ENCODE results near the gene IFNE.
A peak's percentile ranks its signal among the peaks of the same experiment; 100 is the strongest.

IFNE gene

DNA sequence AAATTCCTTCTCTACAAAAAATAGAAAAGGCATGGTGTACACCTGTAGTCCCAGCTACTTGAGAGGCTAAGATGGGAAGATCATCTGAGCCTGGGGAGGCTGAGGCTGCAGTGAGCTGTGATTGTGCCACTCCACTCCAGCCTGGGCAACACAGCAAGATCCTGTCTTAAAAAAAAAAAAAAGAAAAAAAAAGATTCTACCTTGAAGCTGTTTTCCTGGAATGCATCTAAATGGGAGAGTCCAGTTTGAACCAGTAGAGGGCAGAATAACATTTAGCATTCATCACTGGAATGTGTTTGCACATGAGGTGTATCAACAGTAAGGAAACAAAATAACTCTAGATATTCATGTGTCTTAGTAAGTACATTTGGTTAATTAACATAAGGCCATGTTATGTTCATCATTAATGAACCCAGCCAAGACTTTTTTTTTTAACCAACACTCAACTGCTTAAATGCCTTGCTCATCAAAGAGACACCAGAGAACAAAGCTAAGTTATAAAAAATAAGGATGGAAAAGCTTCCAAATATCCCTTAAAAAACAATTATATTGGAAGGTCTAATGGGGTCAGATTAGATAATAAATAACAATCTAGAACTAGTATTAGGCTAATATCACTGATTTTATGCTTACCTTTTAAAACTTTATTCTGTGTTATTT, 16.1 kb downstream of the IFNE start:
- peak; percentile 81; the same call in 2 of the 3 replicates for ATAC-seq
- no peak for TF ChIP-seq ESRRG (CRISPR knock-in tag; IDR thresholded peaks at IDR 0.05)
- TF ChIP-seq TCF4 (CRISPR knock-in tag; IDR thresholded peaks at IDR 0.05; ENCODE audit: borderline replicate concordance): no peak
- no peak for TF ChIP-seq ZNF8 (CRISPR knock-in tag; IDR thresholded peaks at IDR 0.05)
- no peak for TF ChIP-seq BACH2 (CRISPR knock-in tag; IDR thresholded peaks at IDR 0.05; ENCODE audit: borderline replicate concordance)
- no peak for TF ChIP-seq SNAI2 (CRISPR knock-in tag; IDR thresholded peaks at IDR 0.05)
- no peak for TF ChIP-seq ZFP30 (CRISPR knock-in tag; IDR thresholded peaks at IDR 0.05)

DNA sequence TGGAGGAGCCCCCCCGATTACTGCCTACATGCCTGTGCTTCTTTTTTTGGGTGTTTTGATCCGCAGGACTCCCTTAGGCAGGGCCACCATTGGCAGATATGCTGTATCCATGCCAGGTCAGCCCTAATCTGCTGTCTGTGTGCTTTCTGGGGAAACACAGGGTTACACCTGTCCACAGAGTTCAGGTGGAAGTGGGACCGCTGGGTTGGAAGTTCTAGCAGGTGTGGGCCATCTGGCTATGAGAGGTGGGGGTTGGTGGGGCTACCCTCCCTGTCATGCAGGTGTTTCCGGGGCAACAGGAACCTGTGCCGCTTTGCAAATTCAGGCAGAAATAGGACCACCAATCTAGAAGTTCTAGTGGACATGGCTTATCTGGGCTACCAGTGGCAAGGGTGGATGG, 17.0 kb downstream of the IFNE start:
- ATAC-seq: no peak

GRCh38 chr9:21461377-21461776, 20.7 kb downstream of the IFNE start:
- TF ChIP-seq TSHZ2 (CRISPR knock-in tag; IDR thresholded peaks at IDR 0.05) (no peak), TOX (CRISPR knock-in tag; IDR thresholded peaks at IDR 0.05; ENCODE audit: borderline replicate concordance) (no peak), CSDC2 (CRISPR knock-in tag; IDR thresholded peaks at IDR 0.05) (no peak), OSR1 (CRISPR knock-in tag; IDR thresholded peaks at IDR 0.05) (no peak), TCF4 (CRISPR knock-in tag; IDR thresholded peaks at IDR 0.05; ENCODE audit: borderline replicate concordance) (no peak), PPARA (CRISPR knock-in tag; IDR thresholded peaks at IDR 0.05; ENCODE audit: borderline replicate concordance) (no peak)
- TF ChIP-seq, protein P1, sequence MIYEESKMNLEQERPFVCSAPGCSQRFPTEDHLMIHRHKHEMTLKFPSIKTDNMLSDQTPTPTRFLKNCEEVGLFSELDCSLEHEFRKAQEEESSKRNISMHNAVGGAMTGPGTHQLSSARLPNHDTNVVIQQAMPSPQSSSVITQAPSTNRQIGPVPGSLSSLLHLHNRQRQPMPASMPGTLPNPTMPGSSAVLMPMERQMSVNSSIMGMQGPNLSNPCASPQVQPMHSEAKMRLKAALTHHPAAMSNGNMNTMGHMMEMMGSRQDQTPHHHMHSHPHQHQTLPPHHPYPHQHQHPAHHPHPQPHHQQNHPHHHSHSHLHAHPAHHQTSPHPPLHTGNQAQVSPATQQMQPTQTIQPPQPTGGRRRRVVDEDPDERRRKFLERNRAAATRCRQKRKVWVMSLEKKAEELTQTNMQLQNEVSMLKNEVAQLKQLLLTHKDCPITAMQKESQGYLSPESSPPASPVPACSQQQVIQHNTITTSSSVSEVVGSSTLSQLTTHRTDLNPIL (CRISPR knock-in tag; IDR thresholded peaks at IDR 0.05; ENCODE audit: low read depth): no peak
- ATAC-seq: no peak

More for the DNA sequence above, 17.0 kb downstream of the IFNE start:
- no peak for TF ChIP-seq ZNF8 (CRISPR knock-in tag; IDR thresholded peaks at IDR 0.05)
- no peak for TF ChIP-seq ZFP3 (CRISPR knock-in tag; IDR thresholded peaks at IDR 0.05)
- no peak for TF ChIP-seq TSHZ2 (CRISPR knock-in tag; IDR thresholded peaks at IDR 0.05)
- no peak for TF ChIP-seq TCF4 (CRISPR knock-in tag; IDR thresholded peaks at IDR 0.05; ENCODE audit: borderline replicate concordance)
- no peak for TF ChIP-seq GLIS3 (CRISPR knock-in tag; IDR thresholded peaks at IDR 0.05)
- TF ChIP-seq ZNF565 (CRISPR knock-in tag; conservative IDR thresholded peaks at IDR 0.05; ENCODE audit: low read depth): no peak
- TF ChIP-seq CSDC2 (CRISPR knock-in tag; IDR thresholded peaks at IDR 0.05): no peak
- TF ChIP-seq ZNF70 (CRISPR knock-in tag; IDR thresholded peaks at IDR 0.05): no peak
- TF ChIP-seq, protein P2, sequence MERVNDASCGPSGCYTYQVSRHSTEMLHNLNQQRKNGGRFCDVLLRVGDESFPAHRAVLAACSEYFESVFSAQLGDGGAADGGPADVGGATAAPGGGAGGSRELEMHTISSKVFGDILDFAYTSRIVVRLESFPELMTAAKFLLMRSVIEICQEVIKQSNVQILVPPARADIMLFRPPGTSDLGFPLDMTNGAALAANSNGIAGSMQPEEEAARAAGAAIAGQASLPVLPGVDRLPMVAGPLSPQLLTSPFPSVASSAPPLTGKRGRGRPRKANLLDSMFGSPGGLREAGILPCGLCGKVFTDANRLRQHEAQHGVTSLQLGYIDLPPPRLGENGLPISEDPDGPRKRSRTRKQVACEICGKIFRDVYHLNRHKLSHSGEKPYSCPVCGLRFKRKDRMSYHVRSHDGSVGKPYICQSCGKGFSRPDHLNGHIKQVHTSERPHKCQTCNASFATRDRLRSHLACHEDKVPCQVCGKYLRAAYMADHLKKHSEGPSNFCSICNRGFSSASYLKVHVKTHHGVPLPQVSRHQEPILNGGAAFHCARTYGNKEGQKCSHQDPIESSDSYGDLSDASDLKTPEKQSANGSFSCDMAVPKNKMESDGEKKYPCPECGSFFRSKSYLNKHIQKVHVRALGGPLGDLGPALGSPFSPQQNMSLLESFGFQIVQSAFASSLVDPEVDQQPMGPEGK (CRISPR knock-in tag; IDR thresholded peaks at IDR 0.05; ENCODE audit: borderline replicate concordance): no peak
- no peak for TF ChIP-seq ZFP30 (CRISPR knock-in tag; IDR thresholded peaks at IDR 0.05)
- TF ChIP-seq OSR1 (CRISPR knock-in tag; IDR thresholded peaks at IDR 0.05): no peak
- TF ChIP-seq PPARA (CRISPR knock-in tag; IDR thresholded peaks at IDR 0.05; ENCODE audit: borderline replicate concordance): no peak

DNA sequence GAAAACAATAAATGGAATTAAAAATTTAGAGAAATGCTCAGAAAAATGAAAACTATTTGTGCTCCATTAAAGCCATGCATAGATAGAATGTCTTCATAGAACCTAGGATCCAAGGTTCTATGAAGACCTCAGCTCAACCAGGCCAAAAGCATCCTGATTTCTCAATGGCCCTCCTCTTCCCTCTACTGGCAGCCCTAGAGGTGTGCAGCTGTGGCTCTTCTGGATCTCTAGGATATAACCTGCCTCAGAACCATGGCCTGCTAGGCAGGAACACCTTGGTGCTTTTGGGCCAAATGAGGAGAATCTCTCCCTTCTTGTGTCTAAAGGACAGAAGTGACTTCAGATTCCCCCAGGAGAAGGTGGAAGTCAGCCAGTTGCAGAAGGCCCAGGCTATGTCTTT, 26.8 kb downstream of the IFNE start:
- TF ChIP-seq ZNF565 (CRISPR knock-in tag; conservative IDR thresholded peaks at IDR 0.05; ENCODE audit: low read depth): no peak
- no peak for TF ChIP-seq SNAI2 (CRISPR knock-in tag; IDR thresholded peaks at IDR 0.05)
- TF ChIP-seq OSR1 (CRISPR knock-in tag; IDR thresholded peaks at IDR 0.05): no peak
- ATAC-seq: peak; percentile 84
